ACC112 (cell line): ENCODE data around the gene SETMAR.
A peak's percentile ranks its signal among the peaks of the same experiment; 100 is the strongest.

ENCODE experiments used
- H2AFZ ChIP-seq: fragments of 200-600 bp; sonication (generic); one replicate; pipeline ENCODE4 v1.6.0; 2017; ENCODE audit warnings: antibody characterized with exemption, low read length; ENCODE audit not compliant: unreplicated experiment
- H3K27ac ChIP-seq: fragments of 200-600 bp; sonication (generic); 2 replicates; pipeline ENCODE4 v1.5.1; 2014; ENCODE audit warnings: low read depth, mild to moderate bottlenecking, antibody characterized with exemption, low read length, moderate library complexity
- H3K27me3 ChIP-seq: fragments of 200-600 bp; sonication (generic); 2 replicates; pipeline ENCODE4 v1.6.1; 2014; ENCODE audit warnings: mild to moderate bottlenecking, antibody characterized with exemption, low read length, moderate library complexity, mixed read lengths; ENCODE audit not compliant: insufficient read depth
- H3K36me3 ChIP-seq: fragments of 200-600 bp; sonication (generic); 2 replicates; pipeline ENCODE4 v1.6.1; 2016; ENCODE audit warnings: mild to moderate bottlenecking, antibody characterized with exemption, low read length, moderate library complexity, mixed read lengths; ENCODE audit not compliant: insufficient read depth
- H3K4me1 ChIP-seq: fragments of 200-600 bp; sonication (generic); one replicate; pipeline ENCODE4 v1.6.1; 2016; ENCODE audit warnings: low read length, mixed read lengths; ENCODE audit not compliant: insufficient read depth, unreplicated experiment, control insufficient read depth
- H3K4me3 ChIP-seq: fragments of 200-600 bp; sonication (generic); 2 replicates; pipeline ENCODE4 v1.5.1; 2014; ENCODE audit warnings: mild to moderate bottlenecking, low read depth, low read length
- H3K79me2 ChIP-seq: fragments of 200-600 bp; sonication (generic); one replicate; pipeline ENCODE4 v1.6.0; 2016; ENCODE audit warnings: low read length; ENCODE audit not compliant: control insufficient read depth, unreplicated experiment, insufficient read depth

The SETMAR gene

DNA sequence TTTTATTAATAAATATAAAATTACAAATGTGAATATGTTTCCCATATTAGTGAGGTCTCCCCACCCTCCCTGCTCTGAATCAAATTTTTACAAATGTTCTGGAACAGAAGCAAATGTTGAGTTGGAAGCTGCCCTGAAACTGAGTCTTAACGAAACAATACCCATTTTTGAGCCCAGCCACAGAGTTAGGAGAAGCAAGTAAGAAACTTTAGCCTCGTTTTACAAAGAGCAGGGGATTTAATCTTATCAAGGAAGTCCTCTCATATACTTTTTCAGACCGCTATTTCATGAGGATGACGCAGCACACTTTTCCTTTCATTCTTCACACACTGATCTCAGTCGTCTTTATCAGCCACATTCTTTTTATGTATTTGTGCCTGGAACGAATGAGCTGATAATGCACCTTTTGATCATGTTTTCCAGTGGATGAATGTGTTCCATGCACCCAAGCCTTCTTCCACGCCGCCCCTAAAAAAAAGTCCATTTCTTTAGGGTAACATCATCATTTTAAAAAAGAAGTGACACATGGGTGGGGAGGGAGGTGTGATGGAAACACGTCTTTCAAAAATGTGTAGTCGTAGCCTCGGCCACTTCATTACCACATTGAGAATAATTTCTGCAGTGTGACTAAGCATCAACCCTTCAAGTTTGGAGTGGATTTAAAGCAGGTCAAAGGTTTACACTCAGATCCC lies 48.1 kb downstream of the SETMAR start:
- H3K4me3 ChIP-seq = peak overlapping the region; percentile 56
- peak overlapping the region; percentile 69 for H2AFZ ChIP-seq
- no peaks in the 10 kb centered on the region for H3K27me3 ChIP-seq
- H3K79me2 ChIP-seq = no peaks in the 10 kb centered on the region
- peak overlapping the region; percentile 68 for H3K27ac ChIP-seq
- H3K4me1 ChIP-seq = peaks cover 11% of the 10 kb centered on the region
- H3K36me3 ChIP-seq = no peaks in the 10 kb centered on the region

DNA sequence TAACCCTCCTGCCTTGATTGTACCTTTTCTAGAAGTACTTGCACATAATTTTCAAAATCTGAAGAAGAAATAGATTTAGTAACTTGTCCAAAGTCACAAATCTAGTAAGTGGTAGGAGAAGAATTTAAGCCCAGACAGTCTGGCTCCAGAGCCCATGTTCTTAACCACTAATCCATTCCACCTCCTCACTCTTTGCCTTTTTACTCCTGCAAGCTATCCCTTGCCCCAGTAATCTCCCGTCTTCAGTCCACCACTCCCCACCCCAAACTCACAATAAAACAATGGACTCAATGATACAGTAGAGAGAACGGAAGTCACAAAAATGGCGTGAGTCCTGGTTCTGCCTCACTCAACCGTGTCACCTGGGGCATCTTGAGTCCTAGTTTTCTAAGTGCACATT lies 48.7 kb downstream of the SETMAR start:
- Histone ChIP-seq H3K4me1 (peaks cover 11% of the 10 kb centered on the region), H3K27me3 (no peaks in the 10 kb centered on the region), H3K36me3 (no peaks in the 10 kb centered on the region), H3K27ac (peak overlapping the region; percentile 68), H3K79me2 (no peaks in the 10 kb centered on the region), H3K4me3 (no peak overlapping the region), H2AFZ (no peak overlapping the region)

DNA sequence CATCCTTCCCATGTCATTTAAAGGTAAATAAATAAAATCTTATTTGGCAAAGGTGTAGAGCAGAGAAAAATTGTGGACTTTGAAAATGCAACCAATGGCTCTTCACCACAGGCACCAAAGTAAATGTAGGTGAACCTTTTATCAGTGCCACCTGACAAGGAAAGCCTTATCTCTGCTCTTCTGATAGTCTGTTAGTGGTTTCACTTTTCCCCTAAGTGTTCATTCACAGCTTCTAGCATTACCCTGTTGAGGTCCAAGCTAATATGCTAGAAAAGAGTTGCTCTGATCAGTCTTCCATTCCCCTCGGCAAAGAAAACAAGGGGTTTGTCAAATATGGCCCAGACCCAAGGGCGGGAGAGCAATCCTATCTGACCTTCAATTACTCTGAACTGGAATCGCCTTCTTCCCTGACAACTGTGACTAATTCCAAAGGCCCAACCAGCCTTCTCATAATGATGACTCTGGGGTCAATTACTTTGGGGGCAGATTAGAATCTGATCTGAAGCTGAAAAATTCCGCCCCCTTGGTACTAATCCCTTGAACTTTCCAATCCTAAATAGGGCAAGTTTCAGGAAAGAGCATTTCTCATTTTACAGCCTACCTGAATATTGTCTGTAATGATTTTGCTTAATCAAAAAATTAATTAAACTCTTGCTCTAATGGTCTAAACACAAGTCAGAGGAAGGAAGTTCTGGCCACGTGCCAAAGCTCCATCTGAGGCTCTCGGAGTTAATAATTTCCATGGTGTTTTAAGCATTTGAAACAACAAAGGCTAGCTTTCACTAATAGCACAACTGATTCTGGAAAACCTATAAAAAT lies 52.4 kb downstream of the SETMAR start:
- Histone ChIP-seq H3K4me3 (no peak overlapping the region), H3K27ac (no peak overlapping the region), H3K4me1 (peaks cover 11% of the 10 kb centered on the region), H3K27me3 (no peaks in the 10 kb centered on the region), H3K79me2 (no peaks in the 10 kb centered on the region), H3K36me3 (no peaks in the 10 kb centered on the region), H2AFZ (no peak overlapping the region)

DNA sequence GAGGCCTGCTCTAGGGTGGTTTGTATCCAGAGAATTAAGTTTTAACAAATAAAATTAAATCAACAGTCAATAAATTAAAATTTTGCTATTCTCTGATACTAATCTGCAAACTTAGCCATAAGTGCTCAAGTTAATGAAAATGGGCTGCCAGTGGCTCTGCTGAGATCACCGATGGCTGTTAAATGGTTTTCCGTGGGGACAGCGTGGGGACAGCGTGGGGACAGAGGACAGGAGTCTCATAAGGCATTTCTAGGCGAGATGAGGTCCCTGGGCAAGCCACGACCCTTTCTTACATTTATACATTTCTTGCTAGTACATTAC lies 53.0 kb downstream of the SETMAR start:
- Histone ChIP-seq H3K36me3 (no peaks in the 10 kb centered on the region), H3K27me3 (no peaks in the 10 kb centered on the region), H3K4me1 (peaks cover 11% of the 10 kb centered on the region), H3K79me2 (no peaks in the 10 kb centered on the region), H3K4me3 (no peak overlapping the region), H3K27ac (no peak overlapping the region), H2AFZ (no peak overlapping the region)

DNA sequence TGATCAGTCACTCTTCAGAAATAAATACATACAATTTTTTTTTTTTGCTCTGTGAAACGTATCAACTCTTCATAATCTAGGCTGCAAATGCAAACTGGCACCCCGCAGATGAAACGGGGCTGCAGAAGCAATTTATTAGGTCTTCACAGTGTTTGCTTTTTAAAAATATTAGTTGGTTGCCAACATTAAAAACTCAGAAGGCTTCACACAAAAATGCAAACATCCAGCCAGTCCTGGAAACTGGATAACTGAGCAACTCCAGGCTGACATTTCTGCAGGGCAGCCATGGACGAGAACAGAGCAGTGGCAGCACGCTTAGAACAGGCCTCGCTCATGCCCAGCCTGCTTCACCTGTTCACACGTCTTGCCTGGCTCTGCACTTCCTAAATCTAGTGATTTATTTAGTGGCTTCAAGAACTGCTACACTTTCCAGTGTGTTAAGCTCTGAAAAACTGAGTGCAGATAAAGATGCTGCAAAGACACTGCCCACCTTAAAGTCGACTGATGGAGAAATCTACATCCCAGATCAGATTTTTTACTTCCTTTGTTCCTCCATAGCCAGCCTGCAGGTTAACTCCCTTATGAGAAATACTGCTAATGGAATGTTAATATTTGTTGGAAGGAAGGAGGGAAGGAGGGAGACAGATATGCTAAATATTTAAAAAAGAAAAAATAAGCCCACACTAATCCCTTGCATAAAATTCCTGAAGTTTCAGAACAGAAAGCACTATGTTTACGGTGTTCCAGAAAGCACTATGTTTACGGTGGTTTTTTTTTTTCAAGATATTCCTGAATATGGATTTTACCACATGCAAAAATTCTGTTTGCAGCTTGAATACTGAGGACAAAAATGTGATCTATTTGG lies 53.6 kb downstream of the SETMAR start:
- Histone ChIP-seq H3K27me3 (no peaks in the 10 kb centered on the region), H3K79me2 (no peaks in the 10 kb centered on the region), H3K36me3 (no peaks in the 10 kb centered on the region), H3K4me3 (no peak overlapping the region), H3K27ac (no peak overlapping the region), H2AFZ (no peak overlapping the region), H3K4me1 (peaks cover 5% of the 10 kb centered on the region)

DNA sequence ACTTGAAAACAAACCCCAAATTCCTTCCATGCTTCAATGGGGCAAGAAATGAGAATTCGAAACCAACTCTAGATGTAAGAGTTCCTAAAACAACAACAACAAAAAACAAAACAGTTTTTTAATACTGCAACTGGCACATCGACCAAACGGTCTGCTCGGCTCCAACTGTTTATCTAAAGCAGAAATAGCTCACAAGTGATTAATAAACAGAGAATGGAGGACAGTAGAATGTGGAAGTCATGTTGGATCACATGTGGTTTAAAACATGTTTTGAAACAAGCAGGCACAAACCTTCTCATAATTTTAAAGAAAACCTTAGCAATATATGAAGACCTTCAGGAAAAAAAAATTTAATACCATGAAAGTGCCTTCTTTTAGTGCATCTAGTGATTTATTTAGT lies 55.1 kb downstream of the SETMAR start:
- no peak overlapping the region for H3K4me3 ChIP-seq

DNA sequence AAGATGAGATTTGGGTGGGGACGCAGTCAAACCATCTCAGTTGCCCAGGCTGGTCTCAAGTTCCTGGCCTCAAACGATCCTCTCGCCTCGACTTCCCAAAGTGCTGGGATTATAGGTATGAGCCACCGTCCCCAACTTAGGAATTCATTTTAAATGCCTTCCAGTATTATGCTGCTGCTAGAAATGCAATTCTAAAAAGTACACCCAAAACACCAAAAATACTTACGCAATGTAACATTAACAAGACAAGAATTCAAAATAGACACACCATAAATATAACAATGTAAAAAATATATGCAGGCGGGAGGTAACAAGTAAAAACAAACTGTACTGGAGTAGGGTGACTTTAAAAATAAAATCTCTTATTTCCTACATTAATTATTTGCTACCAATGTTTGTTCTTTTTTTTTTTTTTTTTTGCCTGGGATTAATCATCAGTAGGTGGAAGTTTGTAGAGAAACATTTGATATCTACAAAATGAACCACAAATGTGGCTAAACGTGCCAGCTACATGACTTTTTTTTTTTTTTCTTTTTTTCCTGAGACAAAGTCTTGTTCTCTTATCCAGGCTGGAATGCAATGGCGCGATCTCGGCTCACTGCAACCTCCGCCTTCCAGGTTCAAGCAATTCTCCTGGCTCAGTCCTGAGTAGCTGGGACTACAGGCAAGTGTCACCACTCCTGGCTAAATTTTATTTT lies 56.8 kb downstream of the SETMAR start:
- Histone ChIP-seq H3K4me1 (no peaks in the 10 kb centered on the region), H3K36me3 (no peaks in the 10 kb centered on the region), H3K4me3 (no peak overlapping the region), H3K79me2 (no peaks in the 10 kb centered on the region), H2AFZ (no peak overlapping the region), H3K27me3 (no peaks in the 10 kb centered on the region), H3K27ac (no peak overlapping the region)

More for the DNA sequence above, 55.1 kb downstream of the SETMAR start:
- H3K27me3 ChIP-seq = no peaks in the 10 kb centered on the region
- no peak overlapping the region for H3K27ac ChIP-seq
- no peaks in the 10 kb centered on the region for H3K4me1 ChIP-seq
- no peak overlapping the region for H2AFZ ChIP-seq
- no peaks in the 10 kb centered on the region for H3K36me3 ChIP-seq
- H3K79me2 ChIP-seq = no peaks in the 10 kb centered on the region

DNA sequence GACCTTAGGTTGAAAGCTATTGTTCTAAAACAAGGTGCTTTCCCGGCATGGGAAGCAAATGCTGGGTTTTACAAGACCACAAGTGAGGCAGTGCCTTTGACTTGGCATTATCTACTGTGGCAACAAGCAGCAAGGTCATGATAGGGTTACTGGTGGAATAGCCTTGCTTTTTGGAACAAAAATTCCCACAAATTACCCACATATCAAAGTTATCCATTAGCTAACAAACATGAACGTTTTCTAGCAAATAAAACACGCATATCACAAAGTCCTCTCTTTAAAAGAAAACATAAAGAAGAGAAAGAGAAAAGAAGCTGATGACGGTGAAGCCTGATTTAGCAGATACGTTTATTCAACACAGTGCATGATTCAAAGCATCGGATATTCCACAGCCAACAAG lies 57.6 kb downstream of the SETMAR start:
- Histone ChIP-seq H3K27me3 (no peaks in the 10 kb centered on the region), H2AFZ (no peak overlapping the region), H3K27ac (no peak overlapping the region), H3K36me3 (no peaks in the 10 kb centered on the region), H3K4me1 (no peaks in the 10 kb centered on the region), H3K4me3 (no peak overlapping the region), H3K79me2 (no peaks in the 10 kb centered on the region)

DNA sequence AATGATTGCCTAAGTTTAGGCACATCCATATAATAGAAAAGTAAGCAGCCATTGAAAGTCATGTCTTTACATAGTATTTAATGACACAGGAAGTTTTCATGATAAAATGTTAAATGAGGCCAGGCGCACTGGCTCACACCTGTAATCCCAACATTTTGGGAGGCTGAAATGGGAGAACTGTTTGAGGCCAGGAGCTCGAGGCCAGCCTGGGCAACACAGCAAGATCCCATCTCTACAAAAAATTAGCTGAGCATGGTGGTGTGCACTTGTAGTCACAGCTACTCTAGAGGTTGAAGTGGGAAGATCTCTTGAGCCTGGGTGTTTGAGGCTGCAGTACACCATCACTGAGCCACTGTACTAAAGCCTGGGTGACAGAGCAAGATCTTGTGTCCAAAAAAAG lies 59.4 kb downstream of the SETMAR start:
- H3K27me3 ChIP-seq = no peaks in the 10 kb centered on the region
- H3K27ac ChIP-seq = no peak overlapping the region
- H3K36me3 ChIP-seq = no peaks in the 10 kb centered on the region
- no peaks in the 10 kb centered on the region for H3K79me2 ChIP-seq
- no peak overlapping the region for H3K4me3 ChIP-seq
- no peaks in the 10 kb centered on the region for H3K4me1 ChIP-seq
- H2AFZ ChIP-seq = no peak overlapping the region
